Measurements from ENCODE around the gene ACO2.
"Not testable (repeated sequence)": the region's sequence is repeated elsewhere in the genome, so short reads cannot be mapped to it uniquely, and the experiment has no call there.

Gene ACO2

DNA sequence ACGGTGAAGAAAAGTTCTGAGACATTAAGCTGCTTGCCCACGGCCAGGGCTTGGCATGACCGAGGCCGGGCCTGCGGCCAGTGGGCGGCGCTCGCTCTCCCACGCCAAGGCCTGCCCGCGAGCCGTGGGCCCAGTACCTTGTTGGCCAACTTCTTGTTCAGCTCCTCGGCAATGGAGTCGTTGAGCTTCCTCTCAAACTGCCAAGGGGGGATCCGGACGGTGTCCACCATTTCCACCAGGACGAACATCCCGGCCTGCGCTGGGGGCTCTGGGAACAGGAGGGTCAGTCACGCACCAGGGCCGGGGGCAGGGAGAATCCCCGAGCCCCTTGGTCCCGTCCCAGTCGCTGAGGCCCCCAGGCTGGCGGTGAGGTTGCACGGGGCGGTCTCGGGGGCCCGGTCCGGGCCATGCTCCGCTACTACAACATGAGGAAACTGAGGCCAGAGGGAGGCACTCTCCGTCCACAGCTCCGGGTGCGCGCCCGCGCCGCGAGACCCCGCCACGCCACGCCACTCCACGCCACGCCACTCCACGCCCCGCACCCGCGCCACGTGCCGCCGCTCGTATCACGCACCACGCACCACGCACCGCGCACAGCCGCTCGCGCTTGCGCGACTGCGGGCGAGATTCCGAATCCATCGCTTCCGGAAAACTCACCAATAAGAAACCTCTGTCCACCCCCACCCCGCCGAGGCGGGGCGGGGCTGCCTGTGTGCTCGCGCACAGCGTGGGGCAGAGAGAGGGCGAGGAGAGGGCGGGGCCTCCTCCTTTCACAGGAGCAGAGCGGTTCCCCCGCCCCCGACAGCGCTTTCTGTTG is 75.1 kb downstream of the ACO2 start, which contains the start of gene POLR3H:
Gene POLR3H (minus strand): TSS at position 617 of the 817 bp plus-strand sequence. CDS start 369 bp downstream, at position 248.
- peak; percentile 99 for DNase-seq (ENCODE audit: low spot score)

DNA sequence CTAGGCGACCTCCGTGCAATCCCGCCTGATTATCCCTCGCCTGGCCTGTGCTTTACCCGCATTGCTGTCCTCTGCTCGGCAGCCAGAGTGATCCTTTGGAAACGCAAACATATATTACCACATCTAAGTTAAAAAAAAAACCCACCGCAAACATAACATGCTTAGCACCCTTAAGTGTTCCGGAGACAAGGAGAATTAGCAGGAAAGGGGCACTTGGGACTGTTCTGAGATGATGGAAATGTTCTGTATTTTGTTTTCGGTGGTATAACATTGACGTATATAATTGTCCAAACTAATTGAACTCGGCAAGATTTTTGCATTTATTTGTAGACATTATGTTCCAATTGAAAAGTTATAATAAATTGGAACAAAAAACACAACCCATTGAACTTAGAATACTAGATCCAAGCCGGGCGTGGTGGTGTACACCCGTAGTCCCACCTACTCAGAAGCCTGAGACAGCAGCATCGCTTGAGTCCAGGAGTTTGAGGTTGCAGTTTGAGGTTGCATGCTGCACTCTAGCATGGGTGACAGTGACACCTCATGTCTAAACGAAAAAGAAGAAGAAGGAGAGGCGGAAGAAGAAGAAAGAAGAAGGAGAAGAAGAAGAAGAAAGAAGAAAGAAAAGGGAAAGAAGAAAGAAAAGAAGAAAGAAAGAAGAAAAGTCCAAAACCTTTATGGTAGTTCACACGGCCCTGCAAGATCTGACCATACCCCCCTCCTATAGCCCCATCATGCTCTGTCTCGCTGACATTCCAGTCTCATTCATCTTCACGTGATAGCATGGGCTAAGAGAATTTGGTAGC is 76.0 kb downstream of the ACO2 start:
- DNase-seq (ENCODE audit: low spot score) = no peak

DNA sequence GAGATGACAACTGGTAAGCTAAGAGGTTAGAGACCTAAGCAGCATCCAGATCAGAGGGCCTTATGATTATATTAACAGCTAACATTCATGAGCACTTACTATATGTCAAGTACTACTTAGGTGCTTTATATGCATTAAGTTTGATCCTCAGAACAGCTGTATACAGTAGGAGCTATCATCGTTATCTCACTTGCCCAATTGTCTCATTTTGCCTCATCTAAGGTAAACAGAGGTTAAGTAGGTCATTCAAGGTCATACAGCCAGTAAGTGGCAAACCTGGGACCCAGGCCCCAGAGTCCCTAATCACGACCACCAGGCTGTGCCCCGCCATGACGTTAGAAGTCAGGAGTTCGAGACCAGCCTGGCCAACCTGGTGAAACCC is 79.9 kb downstream of the ACO2 start:
- DNase-seq (ENCODE audit: low spot score) = no peak

DNA sequence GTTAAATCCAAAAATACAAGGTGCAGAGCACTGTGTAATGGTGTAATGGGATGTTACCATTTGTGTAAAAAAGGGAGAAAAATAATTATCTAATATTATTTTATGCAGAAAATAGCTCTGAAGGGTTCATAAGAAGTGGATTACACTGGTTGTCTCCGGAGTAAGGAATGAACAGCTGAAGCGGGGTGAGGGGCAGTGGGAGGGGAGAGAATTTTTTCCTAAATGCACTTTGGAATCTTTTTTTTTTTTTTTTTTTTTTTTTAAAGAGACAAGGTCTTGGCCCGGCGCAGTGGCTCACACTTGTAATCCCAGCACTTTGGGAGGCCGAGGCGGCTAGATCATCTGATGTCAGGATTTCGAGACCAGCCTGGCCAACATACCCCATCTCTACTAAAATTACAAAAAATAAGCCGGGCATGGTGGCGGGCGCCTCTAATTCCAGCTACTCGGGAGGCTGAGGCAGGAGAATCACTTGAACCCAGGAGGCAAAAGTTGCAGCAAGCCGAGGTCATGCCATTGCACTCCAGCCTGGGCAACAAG is 82.1 kb downstream of the ACO2 start:
- DNase-seq (ENCODE audit: low spot score) = no peak

DNA sequence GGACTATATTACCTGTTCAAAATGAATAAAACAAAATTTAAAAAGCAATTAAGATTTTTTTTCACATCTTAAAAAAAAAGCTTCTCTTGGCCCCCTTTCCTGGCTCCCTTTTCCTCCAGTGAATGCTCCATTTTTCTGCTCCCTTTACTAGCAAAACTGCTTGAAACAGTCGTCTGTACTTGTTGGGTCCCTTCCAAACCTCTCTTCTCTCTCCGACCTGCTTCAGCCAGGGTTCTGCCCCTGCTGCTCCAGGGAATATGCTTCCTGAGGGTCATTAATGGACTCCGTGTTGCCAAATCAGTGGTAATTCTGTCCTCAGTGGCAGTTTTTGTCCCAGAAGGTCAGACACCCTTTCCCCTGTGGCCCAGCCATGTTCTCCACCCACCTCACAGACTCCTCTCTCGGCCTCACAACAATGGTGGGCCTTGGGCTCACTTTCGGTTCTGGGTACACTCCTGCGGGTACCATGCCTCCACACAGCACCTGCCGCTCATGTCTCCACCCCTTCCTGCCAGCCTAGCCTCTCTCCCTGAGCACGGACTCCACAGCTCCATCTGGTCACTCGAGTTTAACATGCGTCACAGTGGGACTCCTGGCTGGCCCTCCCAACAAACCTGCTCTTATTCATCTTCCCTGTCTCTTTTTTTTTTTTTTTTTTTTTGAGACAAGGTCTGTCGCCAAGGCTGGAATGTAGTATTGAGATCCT is 83.1 kb downstream of the ACO2 start:
- no peak for DNase-seq (ENCODE audit: low spot score)

DNA sequence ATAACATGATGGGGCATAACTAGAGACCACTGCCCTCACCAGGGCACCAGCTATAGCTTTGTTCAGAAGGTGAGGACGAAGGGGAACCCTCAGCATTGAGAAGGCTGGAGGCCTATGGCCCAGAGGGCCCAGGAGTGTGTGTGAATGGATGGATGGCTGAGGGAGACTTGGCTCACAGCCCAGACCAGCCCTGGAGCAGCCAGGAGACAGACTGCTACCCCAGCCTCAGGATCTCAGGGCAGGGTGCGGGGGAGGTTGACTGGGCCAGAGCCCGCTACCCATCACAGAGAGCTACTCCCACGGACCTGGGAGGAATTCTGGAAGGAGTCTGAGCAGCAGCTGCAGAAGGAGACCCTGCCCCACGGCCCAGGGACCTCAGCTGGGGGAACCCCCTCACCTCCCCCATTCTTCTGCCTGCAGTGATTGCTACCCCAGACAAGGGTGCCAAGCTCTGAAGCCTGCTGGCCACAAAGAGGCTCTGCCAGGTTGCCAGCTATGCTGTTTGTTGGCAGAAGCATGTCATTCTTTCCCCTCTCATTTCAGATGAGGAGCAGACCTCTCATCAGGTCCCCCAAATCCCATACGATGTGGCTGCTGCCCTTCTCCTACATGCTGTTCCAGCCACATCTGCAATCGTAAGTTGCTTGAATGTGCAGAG is 86.5 kb downstream of the ACO2 start:
- no peak for DNase-seq (ENCODE audit: low spot score)

GRCh38 chr22:41556561-41556960 is 87.6 kb downstream of the ACO2 start:
- no peak for DNase-seq (ENCODE audit: low spot score)

DNA sequence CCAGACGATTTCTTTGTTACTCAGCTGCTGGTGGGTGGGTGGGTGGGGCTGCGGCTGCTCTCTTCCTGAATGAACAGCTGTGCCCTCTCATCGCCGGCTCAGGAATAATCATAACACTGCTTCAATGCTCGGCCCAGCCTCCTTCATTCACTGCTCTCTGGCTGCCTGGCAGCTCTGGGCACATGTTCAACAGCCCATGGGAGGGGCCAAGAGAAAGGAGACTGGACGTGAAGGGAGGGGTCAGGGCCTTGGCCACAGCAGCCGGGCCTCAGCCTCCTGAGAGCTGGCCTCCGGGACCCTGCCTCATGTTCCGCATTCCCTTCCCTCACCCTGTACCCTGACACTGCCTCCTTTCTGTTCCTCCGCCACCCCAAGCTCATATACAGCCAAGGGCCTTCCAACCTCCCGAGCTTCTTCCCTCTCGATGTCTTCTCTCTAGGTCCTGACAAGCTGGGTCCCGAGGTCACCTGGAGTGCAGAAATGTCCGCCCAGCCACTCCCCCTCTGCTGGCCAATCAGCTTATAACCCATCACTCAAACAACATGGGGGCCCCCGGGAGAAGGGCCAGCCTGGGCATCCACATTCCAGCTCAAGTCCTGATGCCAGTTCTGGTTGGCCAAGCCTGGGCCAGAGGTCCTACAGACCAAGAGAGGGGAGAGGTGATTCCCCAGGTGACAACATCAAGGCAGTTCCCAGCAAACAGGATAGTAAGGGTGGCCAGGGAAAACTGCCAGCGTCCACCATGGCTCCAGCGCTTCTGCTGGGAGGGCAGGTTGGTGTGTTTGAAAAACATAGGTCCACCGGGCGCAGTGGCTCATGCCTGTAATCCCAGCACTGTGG is 88.7 kb downstream of the ACO2 start:
- peak; percentile 94 for DNase-seq (ENCODE audit: low spot score)

GRCh38 chr22:41558241-41558630 is 89.3 kb downstream of the ACO2 start:
- DNase-seq (ENCODE audit: low spot score) = not testable (repeated sequence)

DNA sequence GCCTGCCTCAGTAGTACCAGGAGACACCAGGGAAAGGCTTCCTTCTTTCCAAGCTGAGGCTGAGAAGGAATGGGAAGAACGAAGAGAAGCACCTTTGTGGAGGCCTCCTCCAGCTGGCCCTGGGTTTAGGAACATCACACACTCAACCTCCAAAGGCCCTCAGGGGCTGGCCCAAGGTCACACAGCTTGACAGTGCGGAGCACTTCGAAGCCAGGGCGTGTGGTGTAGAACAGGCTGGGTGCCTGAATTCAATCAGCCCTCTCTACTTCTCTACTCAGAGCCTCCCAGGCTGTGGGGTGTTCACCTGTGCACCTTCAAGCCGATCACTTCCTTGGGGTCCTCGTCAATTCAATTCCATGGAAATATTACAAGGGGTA is 91.2 kb downstream of the ACO2 start:
- no peak for DNase-seq (ENCODE audit: low spot score)

DNA sequence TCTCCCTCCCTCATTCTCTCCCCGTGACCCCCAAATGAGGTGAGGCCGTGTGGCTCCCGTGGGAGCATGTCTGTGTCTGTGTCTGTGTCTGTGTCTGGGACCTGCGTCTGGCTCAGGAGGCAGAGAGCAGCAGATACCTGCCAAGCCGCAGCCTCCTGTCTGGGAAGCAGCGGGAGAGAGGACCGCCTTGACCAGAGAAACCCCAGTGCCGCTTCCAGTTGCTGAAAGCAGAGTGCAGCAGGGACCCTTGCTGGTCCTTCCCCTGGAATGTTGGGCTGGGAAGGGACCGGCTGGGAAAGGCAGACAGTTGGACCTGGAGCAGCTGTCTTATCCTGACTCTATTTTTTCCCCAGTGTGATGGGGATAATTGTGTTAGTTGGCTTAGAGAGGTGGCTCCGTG is 92.4 kb downstream of the ACO2 start:
- DNase-seq (ENCODE audit: low spot score) = no peak

DNA sequence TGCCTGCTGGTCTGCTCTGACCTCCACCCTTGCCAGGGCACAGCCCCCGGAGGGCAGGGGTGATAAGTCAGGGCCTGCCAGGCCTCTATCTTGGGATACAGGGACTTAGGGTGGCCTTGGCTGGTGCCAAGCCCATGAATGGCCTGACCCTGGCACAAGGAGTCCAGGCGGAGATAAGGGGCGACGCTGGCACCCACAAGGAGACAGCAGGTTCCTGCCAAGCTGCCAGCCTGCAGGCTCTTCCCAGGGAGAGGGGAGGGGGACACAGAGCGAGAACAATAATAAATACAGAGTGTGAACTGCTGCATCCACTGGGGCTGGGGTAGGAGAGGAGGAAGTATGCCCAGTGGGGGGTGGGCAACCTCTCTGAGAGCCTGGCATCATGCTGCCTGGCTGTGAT is 92.9 kb downstream of the ACO2 start:
- no peak for DNase-seq (ENCODE audit: low spot score)

GRCh38 chr22:41562461-41562860 is 93.5 kb downstream of the ACO2 start:
- DNase-seq (ENCODE audit: low spot score) = no peak

GRCh38 chr22:41563051-41563711 is 94.3 kb downstream of the ACO2 start:
- peak; percentile 88 for DNase-seq (ENCODE audit: low spot score)

DNA sequence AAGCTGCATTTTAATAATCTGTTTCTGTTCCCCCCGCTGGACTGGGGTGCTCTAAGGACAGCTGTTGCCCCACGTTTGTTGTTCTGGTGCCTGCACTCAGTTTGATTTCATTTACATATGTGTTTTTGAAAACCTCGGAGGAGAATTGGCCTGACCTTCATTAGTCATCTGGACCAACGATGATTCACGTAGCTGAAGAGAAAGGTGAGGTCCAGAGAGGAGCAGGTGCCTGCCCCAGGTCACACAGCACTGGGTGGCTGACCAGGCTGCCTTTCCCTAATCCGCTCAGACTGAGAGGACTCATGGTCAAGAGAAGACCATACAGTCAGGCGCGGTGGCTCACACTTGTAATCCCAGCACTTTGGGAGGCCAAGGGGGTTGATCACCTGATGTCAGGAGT is 95.6 kb downstream of the ACO2 start:
- DNase-seq (ENCODE audit: low spot score) = no peak

DNA sequence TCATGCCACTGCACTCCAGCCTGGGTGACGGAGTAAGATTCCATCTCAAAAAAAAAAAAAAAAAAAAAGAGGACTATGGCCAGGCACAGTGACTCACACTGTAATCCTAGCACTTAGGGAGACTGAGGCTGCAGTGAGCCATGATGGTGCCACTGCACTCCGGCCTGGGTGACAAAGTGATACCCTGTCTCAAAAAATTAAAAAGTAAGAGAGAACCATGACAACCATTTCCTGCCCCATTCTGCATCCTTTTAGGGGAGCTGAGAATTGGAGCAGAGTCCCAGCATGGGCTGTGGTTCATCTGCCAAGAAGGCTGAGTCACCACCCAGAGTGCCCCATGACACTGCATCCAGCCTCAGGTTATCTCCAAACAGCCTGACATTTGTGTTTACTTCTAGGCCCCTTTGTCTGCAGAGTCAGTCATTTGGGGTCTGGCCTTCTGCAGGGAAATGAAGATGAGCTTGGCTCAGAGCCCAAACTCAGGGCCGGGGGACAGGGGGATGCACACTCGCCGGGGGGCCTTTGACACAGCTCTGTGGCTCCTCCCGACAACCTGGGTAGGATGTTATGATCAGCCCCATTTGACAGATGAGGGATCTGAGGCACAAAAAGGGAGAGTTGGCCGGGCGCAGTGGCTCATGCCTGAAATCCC is 96.6 kb downstream of the ACO2 start:
- peak; percentile 88 for DNase-seq (ENCODE audit: low spot score)

GRCh38 chr22:41567512-41567768 is 98.5 kb downstream of the ACO2 start:
- DNase-seq (ENCODE audit: low spot score) = no peak

- no peak for DNase-seq (ENCODE audit: low spot score)
These were observed 99.9 kb downstream of the ACO2 start for GRCh38 chr22:41568811-41569210.

GRCh38 chr22:41570221-41570620 is 101.3 kb downstream of the ACO2 start:
- no peak for DNase-seq (ENCODE audit: low spot score)

- DNase-seq (ENCODE audit: low spot score) = no peak
These were observed 102.9 kb downstream of the ACO2 start for GRCh38 chr22:41571786-41572185.
